ENCODE measurements around the gene MAGEC2.

The MAGEC2 gene, protein sequence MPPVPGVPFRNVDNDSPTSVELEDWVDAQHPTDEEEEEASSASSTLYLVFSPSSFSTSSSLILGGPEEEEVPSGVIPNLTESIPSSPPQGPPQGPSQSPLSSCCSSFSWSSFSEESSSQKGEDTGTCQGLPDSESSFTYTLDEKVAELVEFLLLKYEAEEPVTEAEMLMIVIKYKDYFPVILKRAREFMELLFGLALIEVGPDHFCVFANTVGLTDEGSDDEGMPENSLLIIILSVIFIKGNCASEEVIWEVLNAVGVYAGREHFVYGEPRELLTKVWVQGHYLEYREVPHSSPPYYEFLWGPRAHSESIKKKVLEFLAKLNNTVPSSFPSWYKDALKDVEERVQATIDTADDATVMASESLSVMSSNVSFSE

DNA sequence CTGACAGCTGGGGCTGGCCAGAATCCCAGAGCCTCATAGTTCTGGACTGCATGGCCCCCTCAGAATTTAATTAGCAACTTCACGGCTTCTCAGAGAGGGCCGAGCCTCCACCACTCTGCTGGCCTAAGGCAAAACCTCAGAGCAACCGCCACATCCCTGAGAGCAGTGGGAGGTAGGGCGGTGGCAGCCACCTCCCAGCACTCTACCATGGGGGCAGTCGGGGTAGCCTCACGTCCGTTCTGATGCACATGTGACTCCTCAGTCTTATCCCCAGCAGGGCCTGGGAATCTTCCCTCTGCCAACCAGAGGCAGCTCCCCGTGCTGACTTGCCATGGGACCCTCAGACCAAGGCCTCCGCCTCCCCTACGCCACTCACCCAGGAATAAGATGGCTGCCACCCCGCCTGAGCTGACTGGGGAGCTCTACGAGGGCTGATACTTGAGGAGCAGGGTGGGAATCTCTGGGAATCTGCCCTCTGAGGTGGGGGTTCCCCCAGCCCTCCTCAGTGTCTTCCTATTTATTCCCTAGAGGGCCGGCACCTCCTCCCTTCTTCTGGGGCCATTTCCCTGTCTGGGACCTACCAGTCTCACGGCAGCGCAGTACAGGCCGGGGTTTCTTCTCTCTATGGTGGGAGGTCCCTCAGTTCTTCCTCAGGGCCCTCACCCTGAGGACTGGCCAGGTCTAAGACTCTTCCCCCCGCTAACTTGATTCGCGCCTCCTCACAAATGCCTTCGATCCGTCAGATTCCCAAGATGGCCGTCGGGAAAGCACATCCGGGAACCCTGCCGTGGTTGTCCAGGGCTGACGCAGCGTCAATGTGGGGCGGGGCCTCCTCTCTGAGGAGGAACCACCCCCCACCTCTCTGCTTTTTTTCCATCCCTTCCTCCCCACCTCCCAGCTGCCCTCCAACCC lies at the start of gene MAGEC2:
TSS of gene MAGEC2 (minus strand) at position 769 of the 912 bp plus-strand sequence. CDS start 1,303 bp downstream, outside the sequence.
- DNase-seq, result no peak

DNA sequence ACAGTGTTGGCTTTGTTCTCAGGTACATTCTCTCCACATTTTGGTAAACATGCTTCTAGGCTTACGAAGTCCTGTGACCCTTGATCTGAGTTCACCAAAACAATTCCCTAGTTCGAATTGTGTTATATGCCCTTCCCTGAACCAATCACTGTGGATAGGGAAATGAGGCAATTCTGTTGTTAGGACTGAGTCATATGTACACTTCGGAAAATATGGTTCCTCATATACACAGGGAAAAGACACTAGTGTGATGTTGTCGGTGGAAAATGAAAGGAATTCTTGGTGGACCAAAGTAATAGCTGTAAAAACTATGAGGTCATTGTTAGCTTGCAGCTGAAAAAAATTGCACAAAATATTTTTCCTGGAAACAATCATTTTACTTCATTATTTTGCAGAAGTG lies 46.6 kb upstream of the MAGEC2 start:
- no peak for DNase-seq

DNA sequence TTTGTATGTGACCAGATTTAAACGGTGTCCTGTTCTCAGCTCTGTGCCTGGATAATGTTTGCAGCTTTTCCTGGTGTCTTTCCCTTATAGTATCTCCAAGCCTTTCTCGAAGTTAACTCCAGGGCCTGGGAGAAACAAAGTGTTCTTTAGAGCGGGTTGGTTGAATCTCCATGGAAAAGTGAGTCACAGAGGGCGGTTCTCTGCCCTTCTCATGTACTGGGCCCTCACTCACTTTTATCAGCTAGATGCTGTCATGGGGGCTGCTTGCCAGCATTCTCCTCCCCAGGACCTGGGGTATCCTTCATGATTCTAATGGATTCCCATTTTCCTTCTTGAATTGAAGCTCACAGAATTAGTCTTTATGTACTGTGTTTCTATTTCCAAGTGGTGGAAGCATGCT lies 46.1 kb upstream of the MAGEC2 start:
- DNase-seq, result no peak

DNA sequence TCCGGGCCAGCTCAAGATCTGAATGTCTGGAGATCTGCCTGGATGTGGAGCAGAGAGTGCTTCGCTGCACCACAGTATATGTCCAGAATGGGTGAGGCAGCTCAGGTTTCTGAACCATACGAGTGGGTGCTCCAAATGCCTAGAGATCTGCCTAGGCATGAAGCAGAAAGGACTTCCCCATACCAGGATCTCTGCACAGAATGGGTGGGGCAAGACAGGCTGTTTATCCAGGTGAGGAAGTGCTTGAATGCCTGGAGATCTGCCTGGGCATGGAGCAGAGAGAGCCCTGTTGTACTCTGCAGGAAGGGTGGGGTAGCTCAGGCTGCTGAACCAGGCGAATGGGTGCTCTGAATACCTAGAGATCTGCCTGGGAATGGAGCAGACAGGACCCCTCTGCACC lies 45.4 kb upstream of the MAGEC2 start:
- no peak for DNase-seq

DNA sequence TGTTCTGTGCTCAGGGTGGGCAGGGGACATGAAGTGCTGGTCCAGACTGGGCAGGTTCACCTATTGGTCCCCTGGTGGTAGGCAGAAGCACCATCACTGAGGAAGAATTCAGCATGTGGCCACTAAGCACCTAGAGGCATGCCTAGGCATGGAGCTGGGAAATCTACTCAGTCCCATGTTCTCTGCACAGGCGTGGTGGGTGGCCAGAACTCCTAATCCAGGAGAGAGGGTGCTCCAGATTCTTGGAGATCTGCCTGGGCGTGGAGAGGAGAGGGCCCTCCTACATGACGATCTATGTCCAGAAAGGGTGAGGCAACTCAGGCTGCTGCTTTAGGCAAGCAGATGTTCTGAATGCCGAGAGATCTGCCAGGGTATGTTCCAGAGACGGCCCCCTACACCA lies 44.6 kb upstream of the MAGEC2 start:
- DNase-seq, result no peak

DNA sequence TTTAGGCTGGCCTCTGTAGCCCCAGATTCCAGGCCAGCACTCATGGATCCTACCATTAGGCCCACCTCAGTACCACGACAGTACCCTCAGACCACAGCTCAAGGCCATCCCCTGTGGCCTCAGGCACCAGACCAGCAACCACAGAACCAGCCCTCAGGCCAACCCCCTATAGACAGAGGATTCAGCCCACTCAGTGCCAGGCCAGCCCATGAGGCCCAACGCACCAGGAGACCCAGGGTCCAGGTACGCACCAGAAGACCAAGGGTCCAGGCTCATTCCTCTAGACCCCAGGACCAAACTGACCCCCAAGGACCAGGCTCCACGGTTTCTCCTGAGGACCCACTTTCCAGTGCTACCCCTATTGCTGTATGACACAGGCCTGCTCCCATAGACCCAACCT lies 39.5 kb upstream of the MAGEC2 start:
- DNase-seq, result no peak

DNA sequence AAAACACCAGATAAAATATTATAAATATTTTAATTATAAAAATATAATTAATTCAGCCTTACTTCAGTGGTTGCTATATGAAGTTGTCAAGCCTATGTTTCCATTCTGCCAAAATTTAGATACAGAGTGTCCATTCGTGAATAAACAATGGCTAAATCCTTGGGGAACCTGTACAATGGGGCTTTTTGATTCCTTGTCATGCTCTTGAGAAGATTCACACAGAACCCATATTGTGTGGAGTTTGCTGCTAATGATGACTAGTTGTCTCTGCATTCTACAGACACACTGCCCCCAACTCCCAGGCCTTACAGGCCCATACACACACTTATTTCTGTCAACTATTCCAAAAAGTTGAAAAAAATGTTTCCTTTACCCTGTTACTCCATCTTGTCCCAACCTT lies 33.4 kb upstream of the MAGEC2 start:
- no peak for DNase-seq

DNA sequence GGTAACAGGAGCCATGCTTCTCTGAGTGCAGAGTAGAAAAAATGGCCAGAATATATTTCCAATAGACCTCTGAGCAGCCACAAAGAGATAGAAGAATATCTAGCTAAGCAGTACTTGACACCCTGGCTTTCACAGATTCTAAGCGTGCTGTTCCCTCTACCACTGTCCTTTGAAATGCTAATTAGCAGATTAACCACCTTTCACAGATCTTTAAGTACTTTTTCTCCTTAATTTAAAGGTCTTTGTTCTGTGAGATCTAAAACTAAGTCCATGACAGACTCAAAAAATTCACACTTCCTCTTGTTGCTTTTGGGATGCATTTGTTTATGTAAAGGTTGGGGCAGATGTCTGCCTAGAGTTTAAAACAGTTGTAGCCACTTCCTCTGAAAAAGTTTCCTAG lies 28.3 kb upstream of the MAGEC2 start:
- DNase-seq, result no peak

DNA sequence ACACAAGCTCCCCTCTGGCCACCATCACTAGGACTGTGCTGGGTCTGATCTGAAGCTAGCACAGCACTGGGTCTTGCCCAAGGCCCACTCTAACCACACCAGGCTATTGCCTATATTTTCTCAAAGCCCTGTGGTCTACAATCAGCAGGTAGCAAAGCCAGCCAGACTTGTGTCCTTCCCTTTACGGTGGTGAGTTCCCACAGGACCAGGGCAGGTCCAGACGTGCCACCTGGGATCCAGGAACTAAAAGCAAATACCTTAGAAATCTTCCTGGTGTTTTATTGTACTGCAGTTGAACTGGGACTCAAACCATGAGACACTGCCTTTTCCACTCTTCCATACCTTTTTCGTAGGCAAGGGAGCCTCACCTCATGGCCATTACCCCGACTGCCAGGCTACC lies 9.0 kb upstream of the MAGEC2 start:
- DNase-seq, result no peak

DNA sequence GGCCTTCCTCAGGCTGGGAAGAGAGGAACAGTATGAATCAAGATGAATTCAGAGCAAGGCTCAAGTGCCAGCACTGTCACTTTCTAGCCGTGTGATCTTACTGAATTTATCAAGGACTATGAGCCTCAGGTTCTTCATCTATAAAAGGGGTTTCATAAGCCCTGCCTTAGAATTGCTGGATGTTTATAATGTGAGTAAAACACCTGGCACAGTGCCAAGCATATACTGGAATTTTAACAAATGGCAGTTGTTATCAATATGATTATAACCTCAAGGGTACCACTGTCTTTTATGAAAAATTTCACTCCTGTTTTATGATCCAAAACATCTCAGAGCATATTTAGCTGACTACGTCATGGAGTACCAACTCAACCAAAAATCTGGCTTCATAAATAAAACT lies 4.0 kb downstream of the MAGEC2 start:
- DNase-seq, result no peak

DNA sequence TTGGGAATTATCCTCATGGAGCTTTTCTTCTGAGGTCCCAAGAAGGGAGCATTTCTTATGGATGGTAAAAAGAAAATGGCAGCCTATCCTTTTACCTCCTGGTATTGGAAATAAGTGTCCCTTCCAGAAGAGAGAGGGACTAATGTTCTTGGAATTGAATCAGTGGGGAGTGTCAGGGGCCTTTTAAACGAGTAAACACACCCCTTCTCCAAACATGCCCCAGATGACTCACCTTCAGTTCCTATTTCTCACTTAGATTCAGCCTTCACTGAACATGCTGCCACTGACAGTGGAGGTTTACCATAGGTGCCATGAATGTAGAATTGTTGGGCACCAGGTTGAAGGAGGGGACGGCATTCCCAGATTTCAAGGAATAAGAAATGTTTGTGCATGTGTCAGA lies 19.0 kb downstream of the MAGEC2 start:
- DNase-seq, result no peak

DNA sequence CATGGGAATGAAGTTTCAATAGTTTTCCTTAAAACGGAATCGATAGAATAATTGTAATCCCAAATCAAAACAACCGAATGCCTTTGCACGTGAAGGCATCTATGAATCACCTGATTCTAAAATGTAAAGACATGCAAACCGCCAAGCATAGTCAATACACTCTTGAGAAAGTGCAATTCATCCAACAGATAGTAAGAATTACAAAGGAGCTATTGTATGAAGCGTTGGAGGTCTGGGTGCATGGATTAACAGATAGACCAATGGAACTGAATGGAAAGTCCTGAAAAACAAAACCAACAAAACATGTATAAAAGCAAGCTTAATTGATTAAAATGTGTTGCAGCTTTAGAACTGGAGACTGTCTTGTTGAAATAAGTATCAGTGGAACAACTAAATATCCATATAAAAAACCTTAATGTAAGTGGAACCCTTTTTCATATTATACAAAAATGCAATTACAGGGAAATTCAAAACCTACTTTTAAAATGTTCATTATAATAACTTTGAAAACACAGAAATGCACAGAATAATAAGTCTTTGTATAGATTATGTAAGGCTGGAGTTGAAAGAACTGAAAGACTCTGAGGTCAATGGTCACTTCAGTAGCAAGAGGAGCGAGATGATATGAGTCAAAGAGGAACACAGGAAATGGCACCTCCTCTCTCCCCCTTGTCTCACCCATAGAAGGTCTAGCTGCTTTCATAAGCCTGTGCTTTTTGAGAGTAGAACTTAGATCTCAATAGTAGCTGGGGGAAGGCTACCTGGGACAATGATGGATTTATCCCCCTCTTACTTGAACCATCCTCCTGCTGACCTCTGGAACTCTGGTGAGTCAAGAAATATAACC lies 20.1 kb downstream of the MAGEC2 start:
- DNase-seq, result no peak

DNA sequence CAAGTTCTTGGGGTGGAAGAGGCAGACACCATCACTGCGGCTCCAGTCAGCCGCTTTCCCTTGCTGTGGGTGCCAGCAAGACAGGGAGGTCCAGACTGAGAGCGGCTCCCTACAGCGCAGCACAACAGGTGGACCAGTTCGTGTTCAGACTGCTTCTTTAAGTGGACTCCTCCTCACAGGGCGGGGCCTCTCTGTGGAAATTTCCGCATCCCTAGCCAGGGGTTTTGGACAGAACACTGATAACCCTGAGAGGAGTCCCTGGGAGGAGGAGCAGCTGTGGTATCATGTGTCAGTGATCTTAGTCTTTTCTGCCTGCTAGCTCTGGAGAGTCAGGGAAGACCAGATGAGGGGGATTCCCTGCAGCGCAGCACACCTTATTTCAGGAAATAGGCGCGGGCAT lies 48.5 kb downstream of the MAGEC2 start:
- no peak for DNase-seq

Data from stimulated activated CD4-positive, alpha-beta T cell treated with anti-CD3 and anti-CD28 coated beads, Interleukin-15, amount 100 ng/mL, for 24 hours (primary cell).